Testis (tissue), 2 donors: ENCODE results near the gene SMIM3.

Source experiments
- CTCF ChIP-seq, 3 experiments: fragments of 450-650 bp in 2 of 3; fragments of 200-600 bp in 1 of 3; sonication (generic) in 1 of 3; IDR thresholded peaks; one replicate each; pipeline ENCODE4 v1.5.1; 2016 to 2019; ENCODE audit warnings: antibody characterized with exemption in 3 of 3, mild to moderate bottlenecking in 2 of 3, moderate library complexity in 1 of 3
- POLR2A ChIP-seq: fragments of 450-650 bp; IDR thresholded peaks from one replicate; pipeline ENCODE4 v1.6.1; 2017; ENCODE audit warnings: antibody characterized with exemption, mild to moderate bottlenecking, moderate library complexity

GRCh38 chr5:150797384-150797783, 18.8 kb downstream of the SMIM3 start:
- TF ChIP-seq CTCF (IDR thresholded peaks at IDR 0.05) (no peak), POLR2A (no peak)
